Kidney (tissue), 14 donors: ENCODE measurements around the gene CNKSR2. TPM values are rescaled to one million over a fixed set of nuclear protein-coding genes. Genes with fewer than 3 reads are reported as not detected.

Experiments
- DNase-seq, 5 donors: peaks; one replicate each; pipeline ENCODE4 v3.0.0-alpha.2; 2013 to 2020
- FAIRE-seq: peaks from 2 replicates; lab custom pipeline; 2012; peaks lifted over from hg19 to GRCh38; lab: Jason Lieb, UNC
- H3K27ac ChIP-seq, 2 donors: one replicate each; pipeline ENCODE4 v1.7.0; 2013; ENCODE audit warnings: low read depth in 2 of 2, low read length in 2 of 2, inconsistent platforms in 1 of 2
- H3K27me3 ChIP-seq: one replicate; pipeline ENCODE4 v1.7.1; 2013; ENCODE audit warnings: low read length, inconsistent platforms; ENCODE audit not compliant: control insufficient read depth, insufficient read depth
- H3K36me3 ChIP-seq, 3 donors: one replicate each; pipeline versions ENCODE4 v1.7.0 to v1.7.1; 2013; ENCODE audit warnings: low read length in 3 of 3, control low read depth in 1 of 3, inconsistent platforms in 1 of 3; ENCODE audit not compliant: insufficient read depth in 3 of 3, control insufficient read depth in 2 of 3
- H3K4me1 ChIP-seq, 3 donors: one replicate each; pipeline versions ENCODE4 v1.7.0 to v1.7.1; 2013; ENCODE audit warnings: low read length in 3 of 3, inconsistent platforms in 1 of 3, low read depth in 1 of 3; ENCODE audit not compliant: control insufficient read depth in 2 of 3, insufficient read depth in 2 of 3
- H3K4me3 ChIP-seq, 3 donors: one replicate each; pipeline versions ENCODE4 v1.7.0 to v1.8.1; 2013; ENCODE audit warnings: low read length in 3 of 3, control low read depth in 1 of 3, inconsistent platforms in 1 of 3
- H3K9ac ChIP-seq, 3 donors: one replicate each; pipeline versions ENCODE4 v1.7.0 to v1.7.1; 2013; ENCODE audit warnings: low read length in 3 of 3, control low read depth in 1 of 3, inconsistent platforms in 1 of 3
- H3K9me3 ChIP-seq, 3 donors: one replicate each; pipeline versions ENCODE4 v1.7.0 to v1.7.1; 2013; ENCODE audit warnings: low read length in 3 of 3, control low read depth in 1 of 3, inconsistent platforms in 1 of 3; ENCODE audit not compliant: control insufficient read depth in 2 of 3, insufficient read depth in 1 of 3
- CTCF ChIP-seq: IDR thresholded peaks from 3 replicates; pipeline ENCODE4 v1.5.1; 2012; ENCODE audit warnings: mild to moderate bottlenecking, moderate library complexity, borderline replicate concordance; ENCODE audit not compliant: insufficient read depth; ENCODE audit errors: extremely low read depth
- intact Hi-C: fragments of 100-400 bp; cut with DNase I; formaldehyde crosslinking; loops from one replicate; pipeline ENCODE4 v1.11.1; 2022
- polyA plus RNA-seq: library from polyadenylated mRNA; stranded (reverse); fragments of 350-450 nt; fragmentation: Illumina TruSeq; extraction: RNeasy Lipid Tissue Mini Kit (QIAGEN cat#74804); gene quantifications from one replicate; pipeline ENCODE4 v1.2.3, GENCODE V29; 2014; ENCODE audit warnings: low read depth, low replicate concordance; ENCODE audit not compliant: insufficient read depth
- total RNA-seq: library from RNA; stranded (reverse); fragmentation: NEBNext Ultra II Directional; extraction: Animal tissue kit (Norgen Biotek cat#: 25700); gene quantifications from one replicate; pipeline ENCODE4 v1.2.1, GENCODE V29; 2021
- donor health status: control.
- donor health status: control.
- donor health status: control.
- donor health status: control.
- donor health status: control.
- donor health status: DM: yes; HTN: yes; CAD: no.
- donor health status: Normal renal cell carcinoma (clear cell type).

The CNKSR2 gene
- total and polyA plus RNA-seq, 2 donors from 2014 or later: 0.06 to 1.6 TPM

DNA sequence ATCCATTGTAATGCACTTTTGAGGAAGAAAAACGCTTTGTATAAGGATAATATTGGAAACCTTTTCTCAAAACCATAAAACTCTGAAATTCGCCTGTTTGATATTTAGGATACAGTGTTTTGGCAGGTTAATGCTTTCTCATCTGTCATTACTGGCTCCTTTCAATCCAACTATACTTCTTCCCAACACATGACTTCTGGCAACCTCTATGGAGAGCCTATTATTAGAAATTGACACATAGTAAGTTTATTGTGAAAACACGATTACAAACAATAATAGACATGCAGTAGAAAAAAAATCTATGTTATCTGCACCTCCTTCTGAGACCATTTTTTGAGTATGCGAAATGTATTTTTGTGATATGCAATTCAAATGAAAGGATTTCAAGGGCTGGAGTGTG, 288.5 kb downstream of the CNKSR2 start:
- DNase-seq: no peak
- Histone ChIP-seq H3K27me3 (no peaks in the 10 kb centered on the region), H3K9me3 (no peaks in the 10 kb centered on the region), H3K4me1 (no peaks in the 10 kb centered on the region), H3K27ac (no peak overlapping the region), H3K36me3 (no peaks in the 10 kb centered on the region), H3K4me3 (no peak overlapping the region), H3K9ac (no peak overlapping the region)
- no peak for FAIRE-seq
- intact Hi-C loops: no loop called here
- TF ChIP-seq CTCF: no peak

GRCh38 chrX:21666252-21666651, 292.0 kb downstream of the CNKSR2 start:
- Histone ChIP-seq H3K4me3 (no peak overlapping the region), H3K4me1 (no peaks in the 10 kb centered on the region), H3K9ac (no peak overlapping the region), H3K27ac (no peak overlapping the region), H3K36me3 (no peaks in the 10 kb centered on the region), H3K27me3 (no peaks in the 10 kb centered on the region), H3K9me3 (no peaks in the 10 kb centered on the region)
- FAIRE-seq (no peak), DNase-seq (no peak)
- intact Hi-C loops: no loop called here
- TF ChIP-seq CTCF: no peak

GRCh38 chrX:21666679-21667078, 292.5 kb downstream of the CNKSR2 start:
- H3K9me3 ChIP-seq: no peaks in the 10 kb centered on the region
- no peaks in the 10 kb centered on the region for H3K4me1 ChIP-seq
- no peak overlapping the region for H3K9ac ChIP-seq
- DNase-seq: no peak
- intact Hi-C loops: no loop called here
- TF ChIP-seq CTCF: no peak
- H3K27me3 ChIP-seq: no peaks in the 10 kb centered on the region
- H3K27ac ChIP-seq: no peak overlapping the region
- FAIRE-seq: no peak
- no peaks in the 10 kb centered on the region for H3K36me3 ChIP-seq
- H3K4me3 ChIP-seq: no peak overlapping the region
